Naive thymus-derived CD8-positive, alpha-beta T cell (primary cell): ENCODE measurements around the gene PCDH1. TPM values are rescaled to one million over a fixed set of nuclear protein-coding genes. Genes with fewer than 3 reads are reported as not detected.

Source experiments
- ATAC-seq, 2 donors: fragments of 150-1000 bp; cut with Tn5 transposase in 1 of 2; sonication (Bioruptor Pico), chemical (Tn5 transposase) in 1 of 2; 1 replicate in 1 of 2; 2 replicates in 1 of 2; pipeline ENCODE4 v1.10.0; 2021; ENCODE audit warnings: mild to moderate bottlenecking in 2 of 2, moderate library complexity in 2 of 2
- POLR2A ChIA-PET: fragments of 350-600 bp; sonication (Branson Sonifier 250); formaldehyde crosslinking; loops from one replicate; lab custom pipeline; 2021; ENCODE audit warnings: antibody characterized with exemption; lab: Charles Lee
- DNase-seq, 10 donors: peaks; one replicate each; pipeline versions ENCODE4 v3.0.0 to v3.0.0-alpha.2; 2020 to 2022
- H3K27ac Mint-ChIP-seq, 10 donors: one replicate each; pipeline ENCODE4 v1.8.0; 2020 to 2022; ENCODE audit warnings: mild to moderate bottlenecking in 10 of 10, mixed read lengths in 10 of 10, moderate library complexity in 4 of 10, inconsistent platforms in 1 of 10
- H3K27me3 Mint-ChIP-seq, 5 donors: one replicate each; pipeline ENCODE4 v1.8.0; 2021 to 2022; ENCODE audit warnings: mixed read lengths in 5 of 5
- H3K36me3 Mint-ChIP-seq, 3 donors: one replicate each; pipeline ENCODE4 v1.8.0; 2020 to 2022; ENCODE audit warnings: mixed read lengths in 3 of 3, mild to moderate bottlenecking in 2 of 3, inconsistent platforms in 1 of 3
- H3K4me1 Mint-ChIP-seq, 4 donors: one replicate each; pipeline ENCODE4 v1.8.0; 2021 to 2022; ENCODE audit warnings: mixed read lengths in 4 of 4
- H3K4me3 Mint-ChIP-seq, 10 donors: one replicate each; pipeline ENCODE4 v1.8.0; 2020 to 2022; ENCODE audit warnings: mild to moderate bottlenecking in 10 of 10, mixed read lengths in 10 of 10, moderate library complexity in 6 of 10, inconsistent platforms in 1 of 10
- H3K9me3 Mint-ChIP-seq, 9 donors: one replicate each; pipeline ENCODE4 v1.8.0; 2020 to 2022; ENCODE audit warnings: mixed read lengths in 9 of 9, mild to moderate bottlenecking in 3 of 9, inconsistent platforms in 1 of 9, moderate library complexity in 1 of 9
- polyA plus RNA-seq, 3 donors: library from polyadenylated mRNA; unstranded; fragments of 300-500 nt; fragmentation: Illumina TruSeq; gene quantifications; one replicate each; pipeline ENCODE4 v1.2.3, GENCODE V29; 2021
- total RNA-seq, 8 experiments: library from RNA in 2 of 8; stranded (reverse) in 2 of 8; gene quantifications; one replicate each; pipeline ENCODE4 v1.2.3 and lab custom pipeline; 2021 to 2026

PCDH1 gene
- total and polyA plus RNA-seq, 5 experiments from 2014 or later, result 0.06 to 1.3 TPM; not detected in 3

DNA sequence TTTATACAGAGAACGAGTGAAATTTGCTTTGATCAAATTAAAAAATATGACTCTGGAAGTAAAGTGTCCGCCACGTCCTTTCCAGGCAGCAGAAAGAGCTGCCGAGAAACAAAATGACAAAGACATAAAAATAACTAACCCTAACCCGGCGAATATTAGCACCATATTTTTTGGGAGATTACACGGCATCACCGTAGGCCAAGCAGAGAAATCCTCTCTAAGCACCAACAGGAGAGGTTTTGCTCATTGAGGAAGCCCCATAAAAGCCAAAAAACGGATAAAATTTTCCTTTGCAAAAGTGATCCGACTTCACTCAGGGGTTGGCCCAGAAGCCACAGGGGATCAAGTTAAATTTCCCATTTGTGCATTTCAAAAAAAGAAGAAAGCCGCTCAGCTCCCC is 70.9 kb downstream of the PCDH1 start:
- no peaks in the 10 kb centered on the region for H3K9me3 Mint-ChIP-seq
- H3K27me3 Mint-ChIP-seq, result peaks cover 45 to 91% (median 57%) of the 10 kb centered on the region in 5 donors
- POLR2A ChIA-PET, result interaction anchor here (0.5 to 0.6 kb wide), 2 partner anchors 100 to 226 kb away, joined by 4 to 5 read pairs; no protein-coding TSS in a partner anchor
- peaks cover 0 to 7% (median 2%) of the 10 kb centered on the region in 4 donors for H3K4me1 Mint-ChIP-seq
- peak overlapping the region in 1 of 10 donors; percentile 24 for H3K27ac Mint-ChIP-seq
- no peak overlapping the region for H3K4me3 Mint-ChIP-seq
- DNase-seq, result no peak
- ATAC-seq, result no peak
- no peaks in the 10 kb centered on the region for H3K36me3 Mint-ChIP-seq

DNA sequence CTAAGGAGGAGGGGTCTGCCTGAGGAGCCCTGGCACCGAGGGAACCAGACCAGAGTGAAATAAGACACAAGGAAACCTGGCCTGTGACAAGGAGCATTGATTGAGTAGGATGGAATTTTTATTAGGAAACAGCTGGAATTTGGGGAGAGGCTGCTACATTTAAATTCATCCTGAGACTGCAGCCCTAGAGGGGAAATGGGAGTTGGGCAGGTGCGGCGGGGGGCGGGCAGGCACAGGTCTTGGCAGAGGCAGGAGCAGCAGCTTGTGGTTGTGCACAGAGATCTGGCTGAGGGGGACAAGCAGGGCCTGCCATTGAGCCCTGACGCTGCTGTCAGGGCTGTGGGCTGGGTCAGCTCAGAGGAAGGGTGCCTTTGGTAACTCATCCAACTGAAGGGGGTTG is 71.6 kb downstream of the PCDH1 start:
- peaks cover 45 to 84% (median 55%) of the 10 kb centered on the region in 5 donors for H3K27me3 Mint-ChIP-seq
- H3K4me3 Mint-ChIP-seq, result no peak overlapping the region
- POLR2A ChIA-PET, result no interaction called here
- DNase-seq, result no peak
- H3K36me3 Mint-ChIP-seq, result no peaks in the 10 kb centered on the region
- no peaks in the 10 kb centered on the region for H3K9me3 Mint-ChIP-seq
- no peak for ATAC-seq
- peaks cover 0 to 5% (median 2%) of the 10 kb centered on the region in 4 donors for H3K4me1 Mint-ChIP-seq
- H3K27ac Mint-ChIP-seq, result no peak overlapping the region

DNA sequence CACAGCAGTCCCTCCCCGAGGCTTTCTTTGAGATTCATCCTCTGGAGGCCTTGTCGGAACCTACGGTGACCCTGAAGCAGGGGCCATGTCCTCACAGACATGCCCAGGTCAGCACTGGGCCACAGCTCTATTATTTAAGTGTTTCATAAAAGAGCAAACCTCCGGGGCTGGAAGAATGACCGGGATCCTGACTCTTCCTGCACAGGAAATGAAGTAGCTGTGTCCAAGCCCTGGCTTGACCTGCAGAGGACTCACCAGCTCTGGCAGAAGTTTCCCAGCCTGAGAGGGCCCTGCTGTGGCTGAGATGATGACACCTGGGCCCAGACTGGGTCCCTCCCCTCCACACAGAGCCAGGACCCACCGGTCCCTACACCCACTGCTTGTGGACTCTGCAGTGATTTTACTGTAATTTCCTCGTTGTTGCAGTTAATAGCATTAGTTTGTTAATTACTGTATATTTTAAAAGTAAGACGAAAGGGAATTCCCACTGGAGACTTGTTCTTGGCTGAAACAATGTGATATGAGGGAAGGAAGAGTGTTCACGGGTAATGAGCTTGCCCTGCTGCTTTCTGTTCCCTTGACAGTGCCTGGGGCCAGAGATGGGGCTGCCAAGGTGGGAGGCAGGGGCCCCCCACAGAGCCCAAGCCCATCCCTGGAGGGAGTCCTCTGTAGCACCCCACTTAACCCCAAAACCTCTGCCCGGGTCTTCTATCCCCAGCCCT is 72.2 kb downstream of the PCDH1 start:
- POLR2A ChIA-PET, result no interaction called here
- H3K27ac Mint-ChIP-seq, result no peak overlapping the region

DNA sequence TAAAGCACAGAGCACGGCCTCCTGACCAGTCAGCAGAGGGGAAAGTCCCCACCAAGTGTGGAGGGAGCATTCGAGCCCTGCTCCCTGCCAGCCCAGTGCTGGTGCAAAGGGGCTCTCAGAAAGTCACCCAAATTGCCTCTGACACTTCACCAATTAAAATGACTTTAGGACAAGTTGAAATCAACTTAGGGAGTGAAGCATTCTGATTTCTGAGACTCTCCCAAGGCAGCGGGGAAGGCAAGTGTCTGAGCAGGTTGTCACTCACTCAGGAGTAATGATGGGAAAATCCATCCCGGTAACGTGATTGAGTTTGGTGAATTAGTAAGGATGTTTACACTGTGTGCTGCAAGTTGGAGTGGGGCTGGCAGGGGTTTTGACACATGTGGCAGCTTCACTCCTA is 73.7 kb downstream of the PCDH1 start:
- Mint-ChIP-seq H3K4me3 (no peak overlapping the region), H3K36me3 (no peaks in the 10 kb centered on the region), H3K9me3 (no peaks in the 10 kb centered on the region), H3K27me3 (peaks cover 36 to 72% (median 51%) of the 10 kb centered on the region in 5 donors), H3K4me1 (no peaks in the 10 kb centered on the region), H3K27ac (no peak overlapping the region)
- ATAC-seq (no peak), DNase-seq (no peak)
- POLR2A ChIA-PET, result no interaction called here

More for the DNA sequence above, 72.2 kb downstream of the PCDH1 start:
- DNase-seq (no peak), ATAC-seq (no peak)
- Mint-ChIP-seq H3K9me3 (no peaks in the 10 kb centered on the region), H3K27me3 (peaks cover 41 to 78% (median 51%) of the 10 kb centered on the region in 5 donors), H3K36me3 (no peaks in the 10 kb centered on the region), H3K4me1 (peaks cover 0 to under 1% (median 0%) of the 10 kb centered on the region in 4 donors), H3K4me3 (no peak overlapping the region)

Other genes starting within 250 kb of the PCDH1 start
- gene HDAC3, start 241.6 kb downstream of the PCDH1 start, total RNA-seq, result 10 to 100 TPM; 71.1 to 81.6 TPM
- 100 to 1,000 TPM in 1 of 3 donors, 10 to 100 TPM in 2; 85.7 to 100 (median 91.7) TPM for gene HDAC3, start 241.6 kb downstream of the PCDH1 start, polyA plus RNA-seq
- 10 to 100 TPM; 22.3 to 23.9 TPM for gene RELL2, start 241.4 kb downstream of the PCDH1 start, total RNA-seq
- 1 to 10 TPM; 2.6 to 3.9 (median 3.4) TPM for gene RELL2, start 241.4 kb downstream of the PCDH1 start, polyA plus RNA-seq
- gene FCHSD1, start 227.0 kb downstream of the PCDH1 start, total RNA-seq, result 100 to 1,000 TPM; 110 to 115 TPM
- gene FCHSD1, start 227.0 kb downstream of the PCDH1 start, polyA plus RNA-seq, result 1 to 10 TPM; 8.8 to 9.4 (median 9.3) TPM
- 10 to 100 TPM; 38.2 to 41.4 TPM for gene ARAP3, start 196.2 kb downstream of the PCDH1 start, total RNA-seq
- gene ARAP3, start 196.2 kb downstream of the PCDH1 start, polyA plus RNA-seq, result not detected
- gene DELE1, start 45.5 kb upstream of the PCDH1 start, total RNA-seq, result 10 to 100 TPM; 89.8 to 97.1 TPM
- gene DELE1, start 45.5 kb upstream of the PCDH1 start, polyA plus RNA-seq, result 10 to 100 TPM; 28.2 to 33.5 (median 31.4) TPM
- gene PCDH12, start 79.8 kb upstream of the PCDH1 start, total RNA-seq, result not detected
- under 1 TPM; 0.07 to 0.21 (median 0.07) TPM for gene PCDH12, start 79.8 kb upstream of the PCDH1 start, polyA plus RNA-seq
- gene RNF14, start 90.7 kb upstream of the PCDH1 start, total RNA-seq, result 10 to 100 TPM; 31.3 to 31.6 TPM
- 10 to 100 TPM; 27.4 to 40.1 (median 30.1) TPM for gene RNF14, start 90.7 kb upstream of the PCDH1 start, polyA plus RNA-seq
- 10 to 100 TPM; 27.3 to 29.4 TPM for gene GNPDA1, start 134.6 kb upstream of the PCDH1 start, total RNA-seq
- 10 to 100 TPM; 40.9 to 51.0 (median 43.9) TPM for gene GNPDA1, start 134.6 kb upstream of the PCDH1 start, polyA plus RNA-seq
- gene NDFIP1, start 230.4 kb upstream of the PCDH1 start, total RNA-seq, result 100 to 1,000 TPM; 123 to 125 TPM
- gene NDFIP1, start 230.4 kb upstream of the PCDH1 start, polyA plus RNA-seq, result 100 to 1,000 TPM; 102 to 144 (median 127) TPM